ENCODE data around the gene METTL21A.
"Not testable (repeated sequence)": the region's sequence is repeated elsewhere in the genome, so short reads cannot be mapped to it uniquely, and the experiment has no call there.

METTL21A gene

GRCh38 chr2:207625014-207625907 is at the start of gene METTL21A:
TSS of gene METTL21A (minus strand) at chr2:207625394. CDS start at chr2:207624375, 1,019 bp downstream.
- peak; percentile 97 for DNase-seq

GRCh38 chr2:207674826-207675225 is 49.6 kb upstream of the METTL21A start:
- no peak for DNase-seq

- DNase-seq: no peak
These were observed 49.1 kb upstream of the METTL21A start for GRCh38 chr2:207674266-207674774.

- DNase-seq: no peak
These were observed 48.2 kb upstream of the METTL21A start for GRCh38 chr2:207673431-207673830.

- DNase-seq: no peak
These were observed 45.7 kb upstream of the METTL21A start for GRCh38 chr2:207670887-207671286.

GRCh38 chr2:207663870-207664545 is 38.8 kb upstream of the METTL21A start:
- no peak for DNase-seq

- DNase-seq: peak; percentile 12 to 82
These were observed 37.0 kb upstream of the METTL21A start for GRCh38 chr2:207662203-207662602.

- no peak for DNase-seq
These were observed 35.8 kb upstream of the METTL21A start for GRCh38 chr2:207660994-207661393.

GRCh38 chr2:207658156-207658555 is 33.0 kb upstream of the METTL21A start:
- no peak for DNase-seq

GRCh38 chr2:207655000-207655399 is 29.8 kb upstream of the METTL21A start:
- DNase-seq: no peak

GRCh38 chr2:207646582-207646981 is 21.4 kb upstream of the METTL21A start:
- not testable (repeated sequence) for DNase-seq

- no peak for DNase-seq
These were observed 18.7 kb upstream of the METTL21A start for GRCh38 chr2:207643892-207644291.

- DNase-seq: no peak
These were observed 15.5 kb upstream of the METTL21A start for GRCh38 chr2:207640661-207641060.

- no peak for DNase-seq
These were observed 15.0 kb upstream of the METTL21A start for GRCh38 chr2:207640160-207640559.

- not testable (repeated sequence) for DNase-seq
These were observed 14.1 kb upstream of the METTL21A start for GRCh38 chr2:207639288-207639687.

- no peak for DNase-seq
These were observed 10.4 kb upstream of the METTL21A start for GRCh38 chr2:207635468-207636200.

- DNase-seq: no peak
These were observed 8.5 kb upstream of the METTL21A start for GRCh38 chr2:207633686-207634085.

- peak in 1 of 2 donors; percentile 56 for DNase-seq
These were observed 7.6 kb upstream of the METTL21A start for GRCh38 chr2:207632575-207633493.

GRCh38 chr2:207630491-207630890 is 5.3 kb upstream of the METTL21A start:
- no peak for DNase-seq

GRCh38 chr2:207629553-207629952 is 4.4 kb upstream of the METTL21A start:
- DNase-seq: no peak

- DNase-seq: peak; percentile 72 to 75
These were observed 795 bp downstream of the METTL21A start for GRCh38 chr2:207624185-207625013.
